IPS-11a (cell line): Measurements from ENCODE around the gene CHKA.

Experiments used
- H3K4me3 ChIP-seq: one replicate; pipeline ENCODE4 v1.5.1; 2013; ENCODE audit warnings: low read depth, low read length, control low read depth

The CHKA gene

GRCh38 chr11:68036141-68036716 is 85.0 kb downstream of the CHKA start:
- H3K4me3 ChIP-seq: no peak overlapping the region

- H3K4me3 ChIP-seq: no peak overlapping the region
Measured at GRCh38 chr11:68035266-68035876, 85.8 kb downstream of the CHKA start.

GRCh38 chr11:68033708-68034045 is 87.5 kb downstream of the CHKA start:
- no peak overlapping the region for H3K4me3 ChIP-seq

GRCh38 chr11:68032997-68033707 is 88.0 kb downstream of the CHKA start:
- H3K4me3 ChIP-seq: no peak overlapping the region

GRCh38 chr11:68032003-68032402 is 89.2 kb downstream of the CHKA start:
- H3K4me3 ChIP-seq: no peak overlapping the region

- H3K4me3 ChIP-seq: peak overlapping the region; percentile 78
Measured at GRCh38 chr11:68031144-68031464, 90.1 kb downstream of the CHKA start.

- H3K4me3 ChIP-seq: peak within 1 kb of the TSS; percentile 91
Measured at GRCh38 chr11:68030318-68031143, 90.7 kb downstream of the CHKA start, which contains the start of gene NDUFS8. NDUFS8 (plus strand) TSS chr11:68030681; CDS start chr11:68032152, 1,471 bp downstream.

GRCh38 chr11:68028802-68029545 is 92.2 kb downstream of the CHKA start:
- H3K4me3 ChIP-seq: no peak overlapping the region

GRCh38 chr11:68027667-68028066 is 93.5 kb downstream of the CHKA start:
- H3K4me3 ChIP-seq: no peak overlapping the region

- no peak overlapping the region for H3K4me3 ChIP-seq
Measured at GRCh38 chr11:68026391-68027105, 94.6 kb downstream of the CHKA start.

GRCh38 chr11:68025047-68025446 is 96.1 kb downstream of the CHKA start:
- H3K4me3 ChIP-seq: no peak overlapping the region

- no peak overlapping the region for H3K4me3 ChIP-seq
Measured at GRCh38 chr11:68024508-68024907, 96.7 kb downstream of the CHKA start.

- H3K4me3 ChIP-seq: no peak overlapping the region
Measured at GRCh38 chr11:68022531-68022930, 98.7 kb downstream of the CHKA start.

GRCh38 chr11:68021167-68021787 is 99.9 kb downstream of the CHKA start:
- H3K4me3 ChIP-seq: no peak overlapping the region

GRCh38 chr11:68020575-68020974 is 100.6 kb downstream of the CHKA start:
- no peak overlapping the region for H3K4me3 ChIP-seq

- H3K4me3 ChIP-seq: no peak overlapping the region
Measured at GRCh38 chr11:68019486-68019885, 101.7 kb downstream of the CHKA start.

GRCh38 chr11:68018730-68019190 is 102.4 kb downstream of the CHKA start:
- H3K4me3 ChIP-seq: no peak overlapping the region

GRCh38 chr11:68017980-68018729 is 103.0 kb downstream of the CHKA start:
- no peak overlapping the region for H3K4me3 ChIP-seq
